NCI-H748 (cell line): ENCODE measurements around the gene NRXN2.
"Not testable (repeated sequence)": the region's sequence is repeated elsewhere in the genome, so short reads cannot be mapped to it uniquely, and the experiment has no call there.

ENCODE experiments used
- DNase-seq: peaks from one replicate; lab custom pipeline; 2025; ENCODE audit not compliant: unreplicated experiment; lab: John Stamatoyannopoulos, UW

NRXN2 gene

DNA sequence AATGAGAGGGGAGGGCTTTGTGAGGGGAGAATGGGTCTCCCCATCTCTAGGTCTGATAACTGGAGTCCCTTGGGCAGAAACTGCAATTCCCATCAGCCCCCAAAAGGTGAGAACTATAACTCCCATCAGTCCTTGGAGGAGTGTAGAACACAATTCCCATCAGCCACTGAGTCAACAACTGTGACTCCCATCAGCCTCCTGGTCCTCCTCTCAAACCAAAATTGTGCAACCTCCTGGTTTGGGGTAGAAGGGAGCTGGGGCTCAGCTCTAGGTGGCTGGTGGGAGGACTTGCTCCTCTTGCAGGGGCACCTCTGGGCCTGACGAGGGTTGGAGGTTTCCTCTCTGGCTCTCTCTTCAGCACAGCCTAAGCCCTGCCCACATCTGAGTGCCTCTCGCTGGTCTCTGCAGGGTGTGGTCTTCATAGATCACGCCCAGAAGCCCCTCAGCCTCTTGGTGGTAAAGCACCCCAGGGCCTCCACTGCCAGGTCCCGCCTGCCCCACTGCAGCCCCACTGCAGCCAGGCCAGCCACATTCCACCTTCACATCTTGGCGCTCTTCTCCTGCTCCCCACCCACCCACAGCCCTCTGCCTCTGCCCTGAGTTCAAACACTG is 113.5 kb downstream of the NRXN2 start:
- no peak for DNase-seq

GRCh38 chr11:64608636-64609035 is 114.4 kb downstream of the NRXN2 start:
- DNase-seq = no peak

DNA sequence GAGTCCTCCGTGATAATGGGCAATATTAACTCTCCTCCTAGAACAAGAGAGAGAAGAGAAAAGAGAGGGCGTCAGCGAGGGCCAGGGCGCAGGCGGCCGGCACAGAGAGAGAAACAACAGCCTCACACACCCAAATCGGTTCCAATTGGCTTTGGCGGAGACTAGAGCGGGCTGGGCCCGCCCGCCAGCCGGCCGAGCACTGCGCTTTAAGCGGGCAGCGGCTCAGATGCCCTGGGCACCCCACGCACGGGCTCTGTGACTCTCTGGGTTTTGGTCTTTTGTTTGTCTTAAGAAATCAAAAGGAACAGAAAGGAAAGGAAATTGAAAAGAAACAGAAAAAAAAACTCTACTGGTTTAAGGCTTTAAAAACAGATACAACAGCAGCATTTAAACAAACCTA is 115.0 kb downstream of the NRXN2 start:
- DNase-seq = peak; percentile 7

DNA sequence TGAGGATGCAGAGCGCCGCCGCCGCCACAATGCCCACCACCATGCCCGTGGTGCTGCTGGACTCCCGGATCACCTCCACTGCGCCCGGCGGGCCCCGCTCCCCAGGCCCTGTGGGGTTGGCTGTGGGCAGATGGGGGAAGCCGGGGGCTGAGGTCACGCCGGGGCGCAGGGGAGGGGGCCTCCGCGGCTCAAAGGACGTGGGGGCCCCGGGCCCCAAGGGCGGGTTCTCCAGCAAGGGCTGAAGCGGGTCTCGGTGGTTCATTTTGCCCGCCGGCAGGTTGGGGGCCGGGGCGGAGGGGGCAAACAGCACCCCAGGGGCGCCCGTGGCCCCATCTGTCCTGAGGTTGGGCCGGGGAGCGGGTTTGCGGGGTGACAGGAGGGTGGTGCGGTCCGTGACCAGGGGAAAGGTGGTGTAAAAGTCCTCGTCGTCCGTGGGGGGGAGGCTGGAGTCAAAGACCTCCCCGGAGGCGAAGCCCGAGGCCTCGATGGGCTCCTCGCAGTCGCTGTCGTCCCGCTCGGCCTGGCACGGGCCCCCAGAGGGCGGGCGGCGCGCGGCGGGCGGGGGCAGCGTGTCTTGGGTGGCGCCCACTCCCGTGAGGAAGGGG is 115.5 kb downstream of the NRXN2 start:
- no peak for DNase-seq

GRCh38 chr11:64606796-64607380 is 116.1 kb downstream of the NRXN2 start:
- DNase-seq = no peak

DNA sequence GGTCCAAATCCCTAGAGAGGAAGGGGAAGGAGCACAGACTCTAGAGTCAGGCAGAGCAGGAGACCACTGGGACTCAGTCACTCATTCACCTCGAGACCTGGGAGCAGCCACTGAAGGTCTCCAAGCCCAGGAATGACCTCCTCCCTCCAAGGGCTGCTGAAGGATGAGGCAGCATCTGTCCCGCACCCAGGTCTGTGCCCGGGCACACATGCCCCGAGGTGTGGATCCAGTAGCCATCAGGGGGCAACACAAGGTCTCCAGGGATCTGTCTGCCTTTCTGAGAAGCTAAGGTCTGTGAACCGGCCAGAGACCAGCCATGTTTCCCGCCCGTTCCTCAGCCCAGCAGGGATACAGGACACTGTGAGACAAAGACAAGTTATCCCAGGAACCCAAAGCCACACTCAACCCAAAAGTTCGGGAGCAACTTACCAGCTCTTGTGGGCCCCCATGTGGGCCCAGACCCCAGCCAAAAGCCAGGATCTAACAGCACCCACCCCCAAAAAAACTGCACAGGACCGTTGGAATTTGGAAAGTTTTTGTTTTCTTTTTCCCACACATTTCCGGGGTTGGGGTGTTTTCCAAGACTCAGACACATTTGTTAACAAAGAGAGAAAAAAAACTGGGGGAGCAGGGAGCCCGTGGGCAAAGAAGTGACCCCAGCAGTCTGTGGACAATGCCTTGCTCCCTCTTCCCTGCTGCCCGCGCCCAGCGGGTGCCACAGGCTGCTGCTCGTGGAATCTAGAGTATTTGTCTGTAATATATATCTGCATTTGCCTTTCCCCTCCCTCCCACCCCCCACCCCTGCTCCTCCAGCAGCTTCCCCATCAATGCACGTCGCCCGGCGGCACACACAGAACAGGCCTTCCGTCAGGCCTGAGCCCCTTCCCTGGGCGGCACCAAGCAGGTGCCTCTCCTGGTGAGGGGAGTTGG is 117.1 kb downstream of the NRXN2 start:
- no peak for DNase-seq

GRCh38 chr11:64605244-64605560 is 117.8 kb downstream of the NRXN2 start:
- DNase-seq = no peak

DNA sequence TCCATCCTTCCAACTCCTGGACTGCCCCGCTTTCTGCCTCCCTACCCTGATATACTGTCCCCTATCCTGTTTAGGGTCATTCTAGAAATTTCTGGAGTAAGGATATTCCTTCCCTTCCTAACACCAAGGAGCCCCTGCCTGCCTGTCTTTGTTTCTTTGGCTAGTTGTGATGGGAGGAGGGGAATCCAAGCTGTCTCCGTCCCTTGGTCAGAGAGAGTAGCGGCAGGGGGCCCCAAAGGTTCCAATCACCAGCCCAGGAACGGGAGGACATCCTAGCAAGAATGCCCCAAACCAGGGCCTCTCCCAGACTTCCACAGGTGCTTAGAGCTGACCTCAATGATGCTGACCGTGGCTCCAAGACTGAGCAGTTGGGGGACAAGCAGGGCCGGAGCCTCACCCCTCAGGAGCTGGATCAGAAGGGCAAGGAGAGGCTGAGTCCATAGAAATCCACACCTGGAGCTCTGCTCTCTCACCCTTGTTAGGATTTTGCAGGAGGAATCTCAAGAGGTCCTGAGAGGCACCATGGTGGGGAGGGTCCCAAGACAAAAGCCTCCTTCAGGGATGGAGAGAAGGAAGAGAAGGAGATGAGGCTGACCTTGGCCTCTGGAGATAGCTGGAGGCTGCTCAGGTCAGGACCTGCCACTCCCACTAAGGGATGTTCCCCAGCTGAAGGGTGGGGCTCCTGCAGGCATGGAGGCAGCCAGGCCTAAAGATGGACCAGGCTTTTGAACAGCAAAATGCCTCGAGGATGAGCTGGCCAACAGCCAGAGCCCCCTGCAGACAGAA is 118.3 kb downstream of the NRXN2 start:
- DNase-seq = peak; percentile 11

- DNase-seq = no peak
Measured at GRCh38 chr11:64603411-64604110, 119.4 kb downstream of the NRXN2 start.

DNA sequence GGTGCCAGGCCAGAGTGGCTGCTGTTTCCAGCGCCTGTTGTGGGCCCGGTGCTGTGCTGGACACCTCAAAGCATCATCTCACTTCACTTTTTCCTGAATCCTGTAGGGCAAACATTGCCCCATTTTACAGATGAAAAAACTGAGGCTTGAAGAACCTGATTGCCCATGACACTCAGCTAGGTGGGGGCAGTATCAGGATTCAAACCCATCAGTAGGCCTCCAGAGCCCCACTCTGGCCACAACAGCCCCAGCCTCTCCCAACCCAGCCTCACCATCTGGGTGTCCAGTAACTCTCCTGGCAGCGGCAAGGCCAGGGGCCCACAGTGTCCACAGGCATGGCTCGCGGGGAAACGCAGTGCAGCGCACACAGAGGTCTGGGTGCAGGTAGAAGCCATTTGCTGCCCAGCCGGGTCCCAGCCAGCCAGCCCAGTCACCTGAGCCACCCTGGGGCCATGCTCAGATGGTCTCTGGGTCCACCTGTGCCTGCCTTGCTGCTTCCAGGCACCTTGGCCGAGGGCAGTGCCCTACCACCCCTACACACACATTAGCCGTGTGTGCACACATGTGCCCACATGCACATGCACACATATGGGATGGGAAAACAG is 120.4 kb downstream of the NRXN2 start:
- DNase-seq = no peak

GRCh38 chr11:64601605-64602465 is 121.2 kb downstream of the NRXN2 start:
- DNase-seq = no peak

DNA sequence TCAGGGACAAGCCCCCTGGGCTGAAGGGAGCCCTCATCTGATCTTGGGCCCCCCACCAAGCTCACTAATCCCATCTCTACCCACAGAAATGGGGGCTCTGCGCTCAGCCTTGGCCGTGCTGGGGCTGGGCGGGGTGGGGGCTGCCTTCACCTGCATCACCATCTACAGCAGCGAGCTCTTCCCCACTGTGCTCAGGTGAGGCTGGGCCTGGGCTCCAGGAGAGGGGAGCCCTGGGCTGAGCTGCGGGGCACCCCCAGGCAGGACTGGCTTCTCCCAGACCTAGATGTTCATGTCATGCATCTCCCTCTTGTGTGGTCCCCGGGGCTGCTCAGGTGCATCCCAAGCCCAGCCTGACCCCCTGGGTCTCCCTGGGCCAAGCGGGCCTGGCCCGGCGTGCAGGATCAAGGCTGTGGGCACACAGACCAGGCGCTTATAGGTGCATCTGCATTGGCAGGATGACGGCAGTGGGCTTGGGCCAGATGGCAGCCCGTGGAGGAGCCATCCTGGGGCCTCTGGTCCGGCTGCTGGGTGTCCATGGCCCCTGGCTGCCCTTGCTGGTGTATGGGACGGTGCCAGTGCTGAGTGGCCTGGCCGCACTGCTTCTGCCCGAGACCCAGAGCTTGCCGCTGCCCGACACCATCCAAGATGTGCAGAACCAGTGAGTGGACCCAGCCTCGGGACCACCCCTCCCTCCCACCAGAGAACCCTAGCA is 122.6 kb downstream of the NRXN2 start:
- no peak for DNase-seq

DNA sequence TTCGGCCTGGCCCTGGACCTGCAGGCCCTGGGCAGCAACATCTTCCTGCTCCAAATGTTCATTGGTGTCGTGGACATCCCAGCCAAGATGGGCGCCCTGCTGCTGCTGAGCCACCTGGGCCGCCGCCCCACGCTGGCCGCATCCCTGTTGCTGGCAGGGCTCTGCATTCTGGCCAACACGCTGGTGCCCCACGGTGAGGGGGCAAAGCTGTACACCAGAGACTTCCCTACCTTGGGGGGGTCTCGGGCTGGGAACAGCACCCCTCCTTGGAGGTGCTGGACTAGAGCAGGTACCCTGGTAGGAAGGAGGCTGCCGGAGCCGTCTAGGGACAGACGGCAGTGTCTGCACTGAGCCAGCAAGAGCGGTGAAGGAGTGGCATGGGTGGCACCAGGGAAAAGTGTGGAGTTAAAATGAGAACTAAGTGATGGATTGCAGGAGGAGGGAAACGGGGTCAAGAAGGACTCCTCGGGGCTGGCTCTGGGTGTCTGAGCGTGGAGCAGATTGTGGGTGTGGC is 123.2 kb downstream of the NRXN2 start:
- DNase-seq = no peak

DNA sequence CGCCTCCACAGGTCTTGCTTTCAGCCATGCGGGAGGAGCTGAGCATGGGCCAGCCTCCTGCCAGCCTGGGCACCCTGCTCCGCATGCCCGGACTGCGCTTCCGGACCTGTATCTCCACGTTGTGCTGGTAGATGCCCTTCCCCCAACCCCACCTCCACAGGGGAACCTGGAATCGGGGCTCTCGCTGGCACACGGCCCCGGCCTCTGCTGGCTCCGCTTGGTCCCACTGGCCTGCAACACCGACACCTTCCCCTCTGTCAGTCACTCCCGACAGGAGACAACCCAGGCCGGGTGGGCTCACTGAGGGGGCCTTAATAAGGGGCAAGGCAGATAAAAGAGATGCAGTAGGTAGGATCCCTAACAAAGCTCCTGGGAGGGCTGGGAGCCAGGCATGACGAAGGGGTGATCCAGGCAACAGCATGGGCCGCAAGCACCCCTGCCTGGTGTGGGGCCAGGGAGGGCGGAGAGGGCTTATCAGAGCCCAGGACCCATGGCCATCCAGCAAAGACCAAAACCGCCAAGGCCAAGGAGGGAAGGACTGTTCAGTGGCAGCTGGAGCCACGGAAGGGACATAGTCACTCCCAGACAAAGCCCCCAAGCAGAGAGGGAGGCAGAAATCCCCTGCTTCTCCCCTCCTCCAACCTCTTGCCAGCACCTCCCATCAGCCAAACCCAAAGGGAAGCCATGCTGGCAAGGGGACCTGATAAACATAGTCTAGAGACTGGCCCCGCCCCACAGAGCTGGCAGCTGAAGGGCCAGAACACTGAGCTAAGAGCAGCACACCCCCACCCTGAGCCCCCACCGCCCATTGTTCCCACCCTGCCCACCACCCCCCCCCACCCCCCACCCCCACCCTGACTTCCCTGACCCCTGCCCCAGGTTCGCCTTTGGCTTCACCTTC is 124.0 kb downstream of the NRXN2 start:
- no peak for DNase-seq

DNA sequence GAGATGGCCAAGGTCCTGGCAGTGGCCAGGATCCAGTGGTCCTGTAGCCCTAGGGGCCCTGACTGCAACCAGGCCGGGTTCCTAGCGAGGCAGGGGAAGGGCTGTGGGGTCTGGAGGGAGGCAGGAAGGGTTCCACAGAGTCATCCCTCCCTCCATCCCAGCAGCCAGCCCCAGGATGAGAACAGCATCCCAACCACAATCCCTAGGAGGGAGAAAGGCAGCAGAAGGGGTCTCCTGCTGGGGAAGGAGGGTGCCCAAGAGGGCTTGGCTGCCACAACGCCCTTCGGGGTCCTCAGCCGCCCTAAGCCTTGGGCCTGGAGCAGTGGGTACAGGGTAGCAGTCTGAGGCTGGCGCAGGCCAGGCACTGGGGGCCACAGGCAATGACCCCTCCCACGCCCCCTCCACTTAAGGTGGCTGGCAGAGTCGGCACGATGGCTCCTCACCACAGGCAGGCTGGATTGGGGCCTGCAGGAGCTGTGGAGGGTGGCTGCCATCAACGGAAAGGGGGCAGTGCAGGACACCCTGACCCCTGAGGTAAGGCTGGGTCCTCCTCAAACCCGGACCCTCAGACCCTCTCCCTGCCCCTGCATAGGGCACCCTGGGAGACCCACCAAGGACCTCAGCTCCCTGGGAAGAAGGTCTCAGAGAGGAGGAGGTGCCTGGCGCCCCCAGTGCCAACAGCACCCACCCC is 124.7 kb downstream of the NRXN2 start:
- no peak for DNase-seq

GRCh38 chr11:64597671-64598101 is 125.3 kb downstream of the NRXN2 start:
- no peak for DNase-seq

DNA sequence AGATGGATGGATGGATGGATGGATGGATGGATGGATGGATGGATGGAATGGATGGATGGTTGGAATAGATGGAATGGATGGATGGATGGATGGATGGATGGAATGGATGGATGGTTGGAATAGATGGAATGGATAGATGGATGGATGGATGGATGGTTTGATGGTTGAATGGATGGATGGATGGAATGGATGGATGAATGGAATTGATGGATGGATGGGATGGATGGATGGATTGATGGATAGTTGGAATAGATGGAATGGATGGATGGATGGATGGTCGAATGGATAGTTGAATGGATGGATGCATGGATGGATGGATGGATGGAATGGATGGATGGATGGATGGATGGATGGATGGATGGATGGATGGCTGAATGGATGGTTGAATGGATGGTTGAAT is 127.1 kb downstream of the NRXN2 start:
- DNase-seq = not testable (repeated sequence)
